ENCODE results near the gene DST.

The DST gene

DNA sequence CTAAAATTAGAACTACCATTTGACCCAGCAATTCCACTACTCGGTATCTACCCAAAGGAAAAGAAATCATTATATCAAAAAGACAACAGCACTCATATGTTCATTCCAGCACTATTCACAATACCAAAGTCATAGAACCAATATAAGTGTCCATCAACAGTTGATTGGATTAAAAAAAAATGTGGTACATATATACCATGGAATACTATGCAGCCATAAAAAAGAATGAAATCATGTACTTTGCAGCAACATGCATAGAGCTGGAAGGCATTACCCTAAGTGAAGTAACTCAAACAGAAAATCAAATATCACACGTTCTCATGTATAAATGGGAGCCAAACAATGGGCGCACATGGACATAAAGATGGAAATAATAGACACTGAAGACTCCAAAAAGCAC, 163.3 kb downstream of the DST start:
- DNase-seq = no peak

- DNase-seq = no peak
Measured at GRCh38 chr6:56478202-56478601, 164.5 kb downstream of the DST start.

- no peak for DNase-seq
Measured at GRCh38 chr6:56477241-56477640, 165.4 kb downstream of the DST start.

DNA sequence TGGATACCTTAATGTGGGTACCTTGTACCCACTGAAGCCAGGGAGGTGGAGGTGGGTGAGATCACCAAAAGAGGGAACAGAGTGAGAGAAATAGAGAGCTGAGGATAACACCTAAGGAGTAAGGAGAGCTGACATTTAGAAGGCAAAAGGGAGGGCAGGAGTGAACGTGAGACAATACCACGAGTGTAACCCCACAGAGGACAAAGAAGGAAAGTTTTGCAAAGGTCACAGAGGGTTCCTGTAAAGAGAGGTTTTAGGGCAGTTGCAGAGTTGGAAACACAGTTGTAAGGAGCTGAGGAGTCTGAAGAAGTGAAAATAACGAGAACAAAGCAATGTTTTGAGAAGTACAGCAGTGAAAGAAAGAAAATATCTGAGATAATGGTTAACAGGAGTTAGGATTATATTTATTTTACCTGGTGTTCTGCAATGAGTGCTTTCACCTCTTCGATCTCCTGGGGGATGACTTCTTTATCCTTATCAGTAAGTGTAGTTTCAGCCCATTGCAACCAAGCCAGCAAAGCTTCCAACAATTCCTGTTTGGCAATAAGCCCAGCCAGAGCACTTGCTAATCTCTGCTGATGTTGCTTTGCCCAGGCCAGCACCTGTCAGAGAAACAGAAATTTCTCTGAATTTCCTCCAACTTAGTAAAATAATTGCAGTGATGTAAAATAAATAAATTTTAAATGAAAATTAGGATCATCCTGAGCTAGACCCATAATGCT, 166.8 kb downstream of the DST start:
- peak; percentile 77 for DNase-seq

- DNase-seq = no peak
Measured at GRCh38 chr6:56474532-56474931, 168.2 kb downstream of the DST start.

- DNase-seq = no peak
Measured at GRCh38 chr6:56463443-56463842, 179.2 kb downstream of the DST start.

DNA sequence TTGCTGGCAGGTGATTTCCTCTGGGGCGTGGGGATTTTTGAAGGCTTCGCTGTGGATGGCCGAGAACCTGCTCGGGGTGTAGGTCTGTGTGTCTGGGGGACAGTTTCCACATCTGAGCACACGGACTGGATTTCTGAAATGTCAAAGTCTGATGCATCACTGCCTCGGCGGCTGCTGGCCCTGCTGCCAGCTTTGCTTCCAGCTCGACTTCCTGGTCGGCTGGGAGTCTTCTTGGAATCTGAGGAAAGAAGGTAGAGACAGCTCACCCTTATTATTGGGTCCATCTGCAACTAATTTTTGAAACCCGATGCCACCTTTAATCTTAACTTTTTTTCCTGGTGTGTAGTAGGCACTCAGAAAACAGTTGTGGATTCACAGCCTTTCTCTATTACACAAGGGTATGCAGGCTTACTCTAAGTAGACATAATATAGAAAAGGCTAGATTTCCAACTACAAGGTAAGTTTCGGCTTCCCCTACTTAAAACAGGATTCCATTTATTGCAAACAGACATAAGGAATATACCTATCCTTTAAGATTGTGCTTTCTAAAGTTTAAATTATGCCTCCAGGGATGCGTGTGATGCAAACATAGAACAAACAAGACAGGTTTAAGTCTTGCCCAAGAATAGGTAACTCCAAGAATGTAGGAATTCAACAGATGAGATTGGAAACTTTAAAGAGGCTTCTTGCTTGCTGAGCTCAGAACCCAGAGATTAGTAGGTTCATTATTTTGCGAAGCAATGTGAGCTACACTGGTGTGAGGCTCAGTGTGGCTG, 183.5 kb downstream of the DST start:
- no peak for DNase-seq

DNA sequence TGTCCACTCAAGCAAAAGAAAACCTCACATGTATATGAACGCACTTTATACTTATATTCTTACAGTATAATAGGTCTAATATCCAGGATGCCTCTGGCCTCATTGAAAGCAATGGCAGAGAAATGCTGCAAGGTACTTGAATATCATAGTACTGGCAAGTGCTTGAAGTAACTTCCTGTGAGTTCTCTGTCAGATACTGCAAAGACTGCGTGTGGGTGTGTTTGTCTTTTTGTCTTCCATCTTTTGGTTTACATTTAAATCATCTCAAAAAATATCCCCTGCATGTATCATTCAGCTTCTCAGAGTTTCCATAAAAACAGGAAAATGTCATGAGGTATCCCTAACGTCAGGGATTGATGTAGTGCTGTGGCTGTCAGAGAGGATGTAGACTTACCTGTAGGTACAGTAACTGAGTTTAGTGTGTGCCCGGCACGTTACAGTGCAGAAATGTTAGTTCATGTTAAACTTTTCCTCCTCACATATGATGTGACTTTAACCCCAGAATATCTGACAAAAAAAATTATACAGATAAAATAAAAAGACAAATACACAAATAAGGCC, 184.3 kb downstream of the DST start:
- DNase-seq = no peak

GRCh38 chr6:56456785-56457184, 185.9 kb downstream of the DST start:
- no peak for DNase-seq

GRCh38 chr6:56450882-56451739, 191.6 kb downstream of the DST start:
- DNase-seq = no peak

GRCh38 chr6:56450376-56450775, 192.3 kb downstream of the DST start:
- no peak for DNase-seq

GRCh38 chr6:56448046-56448445, 194.6 kb downstream of the DST start:
- DNase-seq = no peak

DNA sequence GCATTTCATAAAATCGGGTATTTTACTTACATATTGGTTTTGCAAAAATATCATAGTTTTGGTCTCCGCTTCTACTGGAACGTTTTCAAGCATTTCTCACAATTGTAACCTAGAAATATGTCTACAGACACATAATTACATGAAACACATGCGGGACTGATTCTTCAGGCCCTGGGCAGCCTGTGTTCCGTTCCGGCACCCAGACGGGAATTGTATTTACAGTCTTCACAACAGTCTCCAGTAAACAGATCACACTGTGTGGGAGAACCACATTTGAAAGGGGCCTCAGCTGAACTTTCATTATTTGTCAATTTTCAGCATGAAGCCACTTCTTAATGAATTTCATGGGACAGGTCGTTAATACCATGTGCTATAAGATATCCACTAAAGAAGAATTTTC, 196.9 kb downstream of the DST start:
- DNase-seq = no peak

DNA sequence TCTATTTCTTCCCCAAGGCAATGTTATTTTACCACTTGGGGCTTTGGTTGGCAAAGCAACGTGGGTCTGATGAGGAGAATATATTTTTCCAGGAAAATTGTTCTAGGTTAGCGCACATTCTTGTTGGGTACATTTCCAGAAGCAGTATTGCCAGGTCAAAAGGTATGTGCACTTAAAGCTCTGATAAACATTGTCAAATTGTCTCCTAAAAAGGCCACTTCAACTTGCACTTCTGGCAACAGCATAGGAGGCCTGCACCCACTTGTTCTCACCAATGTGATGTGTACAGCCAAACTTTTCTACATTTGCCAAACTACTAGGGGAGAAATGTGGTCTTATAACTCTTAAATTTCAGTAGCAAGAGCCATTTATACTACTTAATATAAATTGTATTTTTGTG, 197.8 kb downstream of the DST start:
- DNase-seq = no peak

DNA sequence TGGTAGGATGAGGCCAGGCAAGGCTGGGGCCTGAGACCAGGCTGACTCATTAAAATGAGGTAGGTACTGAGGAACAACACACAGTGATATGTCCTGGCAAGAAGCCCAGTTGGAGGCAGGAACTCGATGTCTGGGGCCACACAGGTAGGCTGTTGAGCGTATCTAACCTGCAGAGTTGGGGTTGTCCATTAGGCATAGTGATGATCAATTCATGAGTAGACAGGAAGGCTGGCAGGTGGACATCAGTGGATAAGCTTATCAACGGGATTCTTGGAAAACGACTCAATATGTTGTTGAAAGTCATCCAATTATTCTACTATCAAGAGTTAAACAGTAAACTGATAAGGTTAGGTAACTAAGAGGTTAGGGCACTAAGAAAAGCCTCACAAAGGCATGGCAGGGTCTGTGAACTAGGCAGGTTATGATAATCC, 202.1 kb downstream of the DST start:
- no peak for DNase-seq

DNA sequence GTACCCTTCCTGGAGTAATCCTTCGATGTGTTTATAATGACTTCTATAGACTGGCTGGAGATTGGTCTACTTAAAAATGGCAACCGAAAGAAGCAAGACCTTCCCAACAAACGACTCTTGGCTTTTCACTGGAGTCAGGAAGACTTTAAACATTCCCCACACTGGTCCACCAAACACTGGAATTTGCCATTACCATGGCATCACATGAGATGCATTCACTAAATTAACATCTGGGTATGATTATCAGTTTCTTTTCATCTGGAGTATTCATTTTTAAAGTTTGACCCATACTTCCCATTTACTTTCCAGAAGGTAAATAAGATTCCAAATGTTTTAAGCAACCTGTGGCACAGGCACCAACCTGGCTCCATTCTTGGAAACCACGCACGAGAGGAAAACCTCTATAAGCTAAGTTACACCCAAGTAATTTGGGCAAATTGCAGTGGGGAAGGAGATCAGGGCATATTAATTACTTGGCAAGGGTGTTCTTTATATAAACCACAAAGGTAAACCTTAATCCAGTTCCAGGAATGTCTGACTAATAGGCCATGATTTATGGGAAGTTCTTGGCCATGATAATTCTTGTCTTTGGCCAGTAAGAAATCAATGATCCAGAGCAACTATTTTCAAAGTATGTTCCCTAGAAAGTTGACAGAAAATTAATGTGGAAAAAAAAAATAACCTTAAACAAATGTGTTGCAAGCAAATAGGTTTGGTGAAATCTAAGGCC, 205.4 kb downstream of the DST start:
- DNase-seq = no peak

DNA sequence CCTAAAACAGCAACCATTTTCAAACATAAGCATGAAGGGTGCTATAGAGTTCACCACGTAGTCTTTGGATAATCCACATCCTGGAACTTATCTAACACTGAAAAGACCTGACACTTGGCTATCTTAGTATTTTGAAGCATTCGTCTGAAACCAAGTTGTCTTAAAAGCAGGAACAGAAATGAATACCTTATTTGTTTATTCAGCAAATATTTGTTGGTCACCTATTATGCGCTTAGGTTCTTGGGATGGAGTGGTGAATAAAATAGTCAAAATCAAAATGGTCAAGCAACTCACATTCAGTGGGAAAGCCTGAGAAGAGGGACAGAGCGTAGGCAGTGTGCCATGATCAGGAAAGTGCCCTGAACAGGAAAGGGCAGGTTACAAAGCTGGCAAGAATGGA, 206.9 kb downstream of the DST start:
- no peak for DNase-seq

GRCh38 chr6:56435326-56435725, 207.4 kb downstream of the DST start:
- DNase-seq = no peak

GRCh38 chr6:56434606-56435005, 208.1 kb downstream of the DST start:
- DNase-seq = no peak

DNA sequence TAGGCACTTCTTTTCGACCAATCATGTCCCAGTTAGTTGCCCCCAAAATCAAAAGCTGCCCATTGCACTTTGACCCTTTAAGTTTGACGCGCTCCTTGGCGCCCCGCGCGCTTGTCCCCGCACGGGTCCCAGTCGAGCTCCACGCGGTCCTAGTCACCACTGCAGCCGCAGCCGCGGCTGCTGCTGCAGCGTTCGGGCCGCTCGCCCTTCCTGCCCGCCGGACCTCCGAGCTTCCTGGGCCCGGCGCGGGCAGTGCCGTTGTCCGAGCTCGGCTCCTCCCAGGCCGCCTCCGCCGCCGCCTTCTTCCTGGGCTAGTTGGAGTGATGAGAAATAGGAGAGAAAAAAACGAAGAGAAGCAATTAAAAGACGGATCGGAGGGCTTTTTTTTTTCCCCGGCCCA, 209.6 kb downstream of the DST start:
- no peak for DNase-seq

DNA sequence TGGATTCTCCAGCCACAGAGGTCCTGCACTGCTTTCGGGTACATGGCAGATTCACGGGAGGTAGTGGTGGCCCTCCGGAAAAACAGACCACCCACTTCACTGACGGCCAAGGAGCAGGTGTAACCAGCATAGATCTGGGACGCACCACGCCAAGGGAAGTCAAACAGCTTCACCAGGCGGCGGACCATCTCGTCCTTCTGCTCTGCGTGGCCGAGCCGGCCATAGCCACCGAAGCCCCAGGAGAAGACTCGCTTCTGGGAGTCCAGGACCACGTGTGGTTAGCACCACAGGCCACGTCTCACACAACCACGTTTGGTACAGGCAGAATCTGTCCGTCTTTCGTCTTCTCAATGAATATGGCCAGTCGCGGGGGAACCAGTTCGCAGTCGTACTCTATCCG, 210.5 kb downstream of the DST start:
- DNase-seq = no peak

Measured in DMS79 treated with DMSO at 0.1 percent for 48 hours (cell line).